GM21786 (cell line): ENCODE data around the gene ACAD10.
"Not testable (repeated sequence)": the region's sequence is repeated elsewhere in the genome, so short reads cannot be mapped to it uniquely, and the experiment has no call there.

Experiments used
- ATAC-seq: cut with Tn5 transposase; IDR thresholded peaks from one replicate; pipeline ENCODE4 v1.9.1; 2021; ENCODE audit not compliant: unreplicated experiment

Gene ACAD10

GRCh38 chr12:111748151-111748672 lies 62.4 kb downstream of the ACAD10 start:
- ATAC-seq = no peak

- ATAC-seq = no peak
Measured at GRCh38 chr12:111748867-111749266, 63.0 kb downstream of the ACAD10 start.

- no peak for ATAC-seq
Measured at GRCh38 chr12:111749391-111749790, 63.5 kb downstream of the ACAD10 start.

- no peak for ATAC-seq
Measured at GRCh38 chr12:111753144-111753881, 67.5 kb downstream of the ACAD10 start.

GRCh38 chr12:111754671-111755070 lies 68.8 kb downstream of the ACAD10 start:
- no peak for ATAC-seq

GRCh38 chr12:111756196-111756595 lies 70.3 kb downstream of the ACAD10 start:
- ATAC-seq = no peak

- no peak for ATAC-seq
Measured at GRCh38 chr12:111756681-111757080, 70.8 kb downstream of the ACAD10 start.

GRCh38 chr12:111757361-111758119 lies 71.7 kb downstream of the ACAD10 start:
- no peak for ATAC-seq

- no peak for ATAC-seq
Measured at GRCh38 chr12:111758120-111758561, 72.3 kb downstream of the ACAD10 start.

- no peak for ATAC-seq
Measured at GRCh38 chr12:111759271-111759670, 73.4 kb downstream of the ACAD10 start.

GRCh38 chr12:111759991-111760390 lies 74.1 kb downstream of the ACAD10 start:
- ATAC-seq = no peak

GRCh38 chr12:111761099-111761498 lies 75.2 kb downstream of the ACAD10 start:
- ATAC-seq = no peak

- no peak for ATAC-seq
Measured at GRCh38 chr12:111761706-111762105, 75.9 kb downstream of the ACAD10 start.

- not testable (repeated sequence) for ATAC-seq
Measured at GRCh38 chr12:111763552-111763951, 77.7 kb downstream of the ACAD10 start.

GRCh38 chr12:111764120-111764821 lies 78.4 kb downstream of the ACAD10 start:
- peak; percentile 55 for ATAC-seq

- ATAC-seq = peak; percentile 52
Measured at GRCh38 chr12:111766608-111767361, 80.9 kb downstream of the ACAD10 start, which contains the start of gene ALDH2. TSS of gene ALDH2 (plus strand) at chr12:111766933. CDS start at chr12:111766983, 50 bp downstream.

- no peak for ATAC-seq
Measured at GRCh38 chr12:111767362-111768158, 81.7 kb downstream of the ACAD10 start.

- ATAC-seq = no peak
Measured at GRCh38 chr12:111768159-111768895, 82.5 kb downstream of the ACAD10 start.

- no peak for ATAC-seq
Measured at GRCh38 chr12:111769599-111769998, 83.7 kb downstream of the ACAD10 start.
